Measurements from ENCODE around the gene CAMTA2.

CAMTA2 gene

DNA sequence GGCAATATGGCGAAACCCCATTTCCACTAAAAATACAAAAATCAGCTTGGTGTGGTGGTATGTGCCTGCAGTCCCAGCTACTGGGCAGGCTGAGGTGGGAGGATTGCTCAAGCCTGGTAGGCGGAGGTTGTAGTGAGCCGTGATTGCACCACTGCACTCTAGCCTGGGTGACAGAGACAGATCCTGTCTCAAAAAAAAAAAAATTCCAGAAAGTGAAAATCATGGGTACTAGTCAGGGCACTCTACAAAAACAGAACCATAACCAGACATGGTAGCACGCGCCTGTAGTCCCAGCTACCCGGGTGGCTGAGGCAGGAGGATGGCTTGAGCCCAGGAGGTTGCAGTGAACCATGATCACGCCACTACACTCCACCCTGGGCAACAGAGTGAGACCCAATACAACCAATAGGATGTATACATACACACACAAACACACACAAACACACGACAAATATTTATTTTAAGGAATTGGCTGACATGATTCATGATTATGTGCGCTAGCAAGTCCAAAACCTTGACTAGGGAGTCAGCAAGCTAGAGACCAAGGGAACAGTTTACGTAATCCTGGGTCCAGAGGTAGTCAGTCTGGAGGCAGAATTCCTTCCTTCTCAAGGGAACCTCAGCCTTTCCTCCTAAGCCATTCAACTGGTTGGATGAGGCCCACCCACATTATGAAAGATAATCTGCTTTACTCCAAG lies 67.0 kb downstream of the CAMTA2 start:
- DNase-seq: no peak

- DNase-seq: no peak
Observed at GRCh38 chr17:4919511-4920047, 67.9 kb downstream of the CAMTA2 start.

All from stimulated activated naive CD4-positive, alpha-beta T cell treated with Interleukin-2 at 50 U/mL for 16 hours (primary cell).